ENCODE results near the gene FOXP1. TPM values are rescaled to one million over a fixed set of nuclear protein-coding genes. Genes with fewer than 3 reads are reported as not detected.

The FOXP1 gene
- total RNA-seq, 1 donor from 2014 or later, result 107 TPM

- no peaks in the 10 kb centered on the region for H3K27me3 Mint-ChIP-seq (ENCODE audit: low read depth, unreplicated experiment)
- H3K36me3 Mint-ChIP-seq (ENCODE audit: low read depth, unreplicated experiment), result peaks cover 11% of the 10 kb centered on the region
- no peaks in the 10 kb centered on the region for H3K9me3 Mint-ChIP-seq (ENCODE audit: unreplicated experiment)
- DNase-seq (ENCODE audit: low read depth) (no peak), FAIRE-seq (no peak)
- no peak overlapping the region for H3K27ac Mint-ChIP-seq (ENCODE audit: unreplicated experiment)
- Histone ChIP-seq H3K36me3 (ENCODE audit: insufficient read depth, low read length) (no peaks in the 10 kb centered on the region), H3K79me2 (ENCODE audit: insufficient read depth, low read length) (peaks cover 80% of the 10 kb centered on the region), H3K27ac (ENCODE audit: low read depth, low read length) (peak overlapping the region; percentile 96), H3K4me1 (ENCODE audit: insufficient read depth, low read length) (peaks cover 70% of the 10 kb centered on the region), H3K4me2 (ENCODE audit: low read length) (peak overlapping the region; percentile 24), H3K4me3 (ENCODE audit: insufficient read depth, low read depth, low read length) (no peak overlapping the region), H4K20me1 (ENCODE audit: insufficient read depth, low read length) (no peaks in the 10 kb centered on the region), H2AFZ (ENCODE audit: low read depth, low read length) (no peak overlapping the region), H3K27me3 (ENCODE audit: insufficient read depth, low read length) (no peaks in the 10 kb centered on the region), H3K9me3 (ENCODE audit: insufficient read depth, low read depth, low read length) (no peaks in the 10 kb centered on the region), H3K9ac (ENCODE audit: low read length) (peak overlapping the region; percentile 51)
- TF ChIP-seq EZH2 (IDR thresholded peaks at IDR 0.05; ENCODE audit: insufficient read depth, low read length), result no peak
- no peak for TF ChIP-seq CTCF (IDR thresholded peaks at IDR 0.05; ENCODE audit: insufficient read depth, low read depth, low read length)
- H3K4me1 Mint-ChIP-seq (ENCODE audit: low read depth, unreplicated experiment), result peaks cover 32% of the 10 kb centered on the region
- no peak overlapping the region for H3K4me3 Mint-ChIP-seq (ENCODE audit: unreplicated experiment)
Measured at GRCh38 chr3:71511446-71511845, 72.1 kb downstream of the FOXP1 start.

- no peaks in the 10 kb centered on the region for H3K27me3 Mint-ChIP-seq (ENCODE audit: low read depth, unreplicated experiment)
- Histone ChIP-seq H3K4me1 (ENCODE audit: insufficient read depth, low read length) (peaks cover 70% of the 10 kb centered on the region), H3K79me2 (ENCODE audit: insufficient read depth, low read length) (peaks cover 80% of the 10 kb centered on the region), H3K9ac (ENCODE audit: low read length) (peak overlapping the region; percentile 77), H2AFZ (ENCODE audit: low read depth, low read length) (no peak overlapping the region), H3K4me3 (ENCODE audit: insufficient read depth, low read depth, low read length) (no peak overlapping the region), H3K27me3 (ENCODE audit: insufficient read depth, low read length) (no peaks in the 10 kb centered on the region), H4K20me1 (ENCODE audit: insufficient read depth, low read length) (no peaks in the 10 kb centered on the region), H3K27ac (ENCODE audit: low read depth, low read length) (peak overlapping the region; percentile 96), H3K4me2 (ENCODE audit: low read length) (peak overlapping the region; percentile 61), H3K9me3 (ENCODE audit: insufficient read depth, low read depth, low read length) (no peaks in the 10 kb centered on the region), H3K36me3 (ENCODE audit: insufficient read depth, low read length) (no peaks in the 10 kb centered on the region)
- no peak for TF ChIP-seq CTCF (IDR thresholded peaks at IDR 0.05; ENCODE audit: insufficient read depth, low read depth, low read length)
- TF ChIP-seq EZH2 (IDR thresholded peaks at IDR 0.05; ENCODE audit: insufficient read depth, low read length), result no peak
- peaks cover 32% of the 10 kb centered on the region for H3K4me1 Mint-ChIP-seq (ENCODE audit: low read depth, unreplicated experiment)
- FAIRE-seq, result peak; percentile 92
- peak; percentile 99 for DNase-seq (ENCODE audit: low read depth)
- no peaks in the 10 kb centered on the region for H3K9me3 Mint-ChIP-seq (ENCODE audit: unreplicated experiment)
- H3K36me3 Mint-ChIP-seq (ENCODE audit: low read depth, unreplicated experiment), result peaks cover 11% of the 10 kb centered on the region
- H3K27ac Mint-ChIP-seq (ENCODE audit: unreplicated experiment), result no peak overlapping the region
- no peak overlapping the region for H3K4me3 Mint-ChIP-seq (ENCODE audit: unreplicated experiment)
Measured at GRCh38 chr3:71511037-71511436, 72.5 kb downstream of the FOXP1 start.

GRCh38 chr3:71510510-71510909 is 73.0 kb downstream of the FOXP1 start:
- Mint-ChIP-seq H3K9me3 (ENCODE audit: unreplicated experiment) (no peaks in the 10 kb centered on the region), H3K27me3 (ENCODE audit: low read depth, unreplicated experiment) (no peaks in the 10 kb centered on the region), H3K4me1 (ENCODE audit: low read depth, unreplicated experiment) (peaks cover 36% of the 10 kb centered on the region), H3K27ac (ENCODE audit: unreplicated experiment) (no peak overlapping the region), H3K36me3 (ENCODE audit: low read depth, unreplicated experiment) (peaks cover 12% of the 10 kb centered on the region), H3K4me3 (ENCODE audit: unreplicated experiment) (no peak overlapping the region)
- FAIRE-seq (peak; percentile 64), DNase-seq (ENCODE audit: low read depth) (peak; percentile 80)
- H3K4me1 ChIP-seq (ENCODE audit: insufficient read depth, low read length), result peaks cover 65% of the 10 kb centered on the region
- H3K9ac ChIP-seq (ENCODE audit: low read length), result peak overlapping the region; percentile 77
- peak overlapping the region; percentile 61 for H3K4me2 ChIP-seq (ENCODE audit: low read length)
- H3K27ac ChIP-seq (ENCODE audit: low read depth, low read length), result peak overlapping the region; percentile 96
- H3K27me3 ChIP-seq (ENCODE audit: insufficient read depth, low read length), result no peaks in the 10 kb centered on the region
- no peaks in the 10 kb centered on the region for H3K36me3 ChIP-seq (ENCODE audit: insufficient read depth, low read length)
- no peaks in the 10 kb centered on the region for H4K20me1 ChIP-seq (ENCODE audit: insufficient read depth, low read length)
- peaks cover 80% of the 10 kb centered on the region for H3K79me2 ChIP-seq (ENCODE audit: insufficient read depth, low read length)
- TF ChIP-seq EZH2 (IDR thresholded peaks at IDR 0.05; ENCODE audit: insufficient read depth, low read length), result no peak
- peak; percentile 7 for TF ChIP-seq CTCF (IDR thresholded peaks at IDR 0.05; ENCODE audit: insufficient read depth, low read depth, low read length)
- no peaks in the 10 kb centered on the region for H3K9me3 ChIP-seq (ENCODE audit: insufficient read depth, low read depth, low read length)
- H3K4me3 ChIP-seq (ENCODE audit: insufficient read depth, low read depth, low read length), result no peak overlapping the region
- no peak overlapping the region for H2AFZ ChIP-seq (ENCODE audit: low read depth, low read length)

Data from astrocyte (in vitro differentiated cells and primary cell).